Lung (tissue), 12 donors: ENCODE results near the gene JAK1. TPM values are rescaled to one million over a fixed set of nuclear protein-coding genes. Genes with fewer than 3 reads are reported as not detected.

Experiments used
- ATAC-seq: fragments of 200-7000 bp; cut with Tn5 transposase; one replicate; pipeline ENCODE4 v1.9.1; 2020; ENCODE audit warnings: moderate number of reproducible peaks; ENCODE audit not compliant: insufficient read depth, low FRiP score
- DNase-seq, 3 donors: peaks; one replicate each; pipeline ENCODE4 v3.0.0-alpha.2; 2013 to 2017
- H3K27ac ChIP-seq, 2 donors: one replicate each; pipeline ENCODE4 v1.5.1; 2013; ENCODE audit warnings: mild to moderate bottlenecking in 2 of 2, moderate library complexity in 2 of 2, control low read depth in 1 of 2, inconsistent platforms in 1 of 2, low read depth in 1 of 2, low read length in 1 of 2
- H3K27me3 ChIP-seq, 3 donors: one replicate each; pipeline ENCODE4 v1.5.1; 2013; ENCODE audit warnings: low read length in 2 of 3; ENCODE audit not compliant: control insufficient read depth in 3 of 3, insufficient read depth in 3 of 3
- H3K36me3 ChIP-seq, 4 donors: one replicate each; pipeline ENCODE4 v1.5.1; 2013; ENCODE audit warnings: low read length in 4 of 4, mild to moderate bottlenecking in 1 of 4, moderate library complexity in 1 of 4; ENCODE audit not compliant: control insufficient read depth in 4 of 4, insufficient read depth in 4 of 4
- H3K4me1 ChIP-seq, 5 donors: one replicate each; pipeline ENCODE4 v1.5.1; 2013; ENCODE audit warnings: low read length in 5 of 5, mild to moderate bottlenecking in 2 of 5, moderate library complexity in 1 of 5; ENCODE audit not compliant: control insufficient read depth in 5 of 5, insufficient read depth in 5 of 5
- H3K4me3 ChIP-seq: one replicate; pipeline ENCODE4 v1.5.1; 2013; ENCODE audit warnings: mild to moderate bottlenecking, control low read depth, moderate library complexity
- H3K9ac ChIP-seq, 2 donors: one replicate each; pipeline ENCODE4 v1.5.1; 2013; ENCODE audit warnings: low read length in 2 of 2, control low read depth in 1 of 2; ENCODE audit not compliant: insufficient read depth in 1 of 2
- H3K9me3 ChIP-seq, 4 donors: one replicate each; pipeline ENCODE4 v1.5.1; 2013; ENCODE audit warnings: low read length in 3 of 4, mild to moderate bottlenecking in 1 of 4, moderate library complexity in 1 of 4; ENCODE audit not compliant: control insufficient read depth in 4 of 4, insufficient read depth in 3 of 4
- WGBS, 2 donors: extraction: QIAGEN DNeasy Blood & Tissue Kit; methylation state at CpG; one replicate each; pipeline ENCODE4 v1.1.7; 2013; 5-methylcytosine and 5-hydroxymethylcytosine counted together
- polyA plus RNA-seq, 2 donors: library from polyadenylated mRNA; stranded (reverse); fragments of 200-250 nt; gene quantifications; one replicate each; pipeline ENCODE4 v1.2.1, GENCODE V29; 2013
- total RNA-seq, 2 donors: library from RNA; depleted of rRNA in 1 of 2; stranded (reverse); fragments of >200 nt in 1 of 2; gene quantifications; one replicate each; pipeline ENCODE4 v1.2.1, GENCODE V29; 2014 to 2021
- TF ChIP-seq, protein P1 (sequence below): IDR thresholded peaks from 2 replicates; pipeline ENCODE4 v1.5.1; 2012; ENCODE audit warnings: mild to moderate bottlenecking; ENCODE audit errors: control extremely low read depth, extremely low read depth
- donor health status: control.
- donor health status: control.
- donor health status: Bipolar disorder and iron deficiency.
- donor health status: healthy.
- donor health status: DM: yes; HTN: yes; CAD: no.

JAK1 gene
- total and polyA plus RNA-seq, 4 donors = 26.7 to 162 (median 116) TPM

DNA sequence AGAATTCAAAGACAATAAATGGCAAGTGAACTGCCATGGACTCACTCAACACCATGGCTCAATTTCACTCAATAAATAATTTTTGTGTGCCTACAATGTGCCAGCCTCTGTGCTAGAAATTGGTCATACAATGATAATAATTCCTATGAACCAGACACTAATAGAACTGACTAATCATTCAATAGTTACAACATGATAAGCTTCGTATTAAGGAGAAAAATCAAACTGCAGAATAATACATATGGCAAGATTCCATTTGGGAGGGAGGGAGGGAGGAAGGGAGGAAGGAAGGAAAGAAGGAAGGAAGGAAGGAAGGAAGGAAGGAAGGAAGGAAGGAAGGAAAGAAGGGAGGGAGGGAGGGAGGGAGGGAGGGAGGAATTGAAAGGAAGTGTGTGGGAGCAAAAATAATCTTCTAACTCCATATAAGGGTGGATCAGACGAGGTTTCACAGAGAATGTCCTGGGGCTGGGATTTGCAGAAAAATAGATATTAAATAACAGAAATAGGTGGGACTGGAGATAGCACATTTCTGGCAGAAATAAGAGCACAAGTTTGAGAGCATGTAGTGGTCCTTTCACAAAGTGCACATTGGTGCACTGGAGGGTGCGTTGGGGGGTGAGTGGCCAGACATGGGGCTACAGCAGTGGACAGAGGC lies 52.9 kb downstream of the JAK1 start:
- Histone ChIP-seq H3K9me3 (no peaks in the 10 kb centered on the region), H3K9ac (no peak overlapping the region), H3K27me3 (no peaks in the 10 kb centered on the region), H3K36me3 (no peaks in the 10 kb centered on the region), H3K4me1 (peaks cover 0 to 24% (median 18%) of the 10 kb centered on the region in 5 donors), H3K27ac (no peak overlapping the region), H3K4me3 (no peak overlapping the region)
- TF ChIP-seq, protein P1, sequence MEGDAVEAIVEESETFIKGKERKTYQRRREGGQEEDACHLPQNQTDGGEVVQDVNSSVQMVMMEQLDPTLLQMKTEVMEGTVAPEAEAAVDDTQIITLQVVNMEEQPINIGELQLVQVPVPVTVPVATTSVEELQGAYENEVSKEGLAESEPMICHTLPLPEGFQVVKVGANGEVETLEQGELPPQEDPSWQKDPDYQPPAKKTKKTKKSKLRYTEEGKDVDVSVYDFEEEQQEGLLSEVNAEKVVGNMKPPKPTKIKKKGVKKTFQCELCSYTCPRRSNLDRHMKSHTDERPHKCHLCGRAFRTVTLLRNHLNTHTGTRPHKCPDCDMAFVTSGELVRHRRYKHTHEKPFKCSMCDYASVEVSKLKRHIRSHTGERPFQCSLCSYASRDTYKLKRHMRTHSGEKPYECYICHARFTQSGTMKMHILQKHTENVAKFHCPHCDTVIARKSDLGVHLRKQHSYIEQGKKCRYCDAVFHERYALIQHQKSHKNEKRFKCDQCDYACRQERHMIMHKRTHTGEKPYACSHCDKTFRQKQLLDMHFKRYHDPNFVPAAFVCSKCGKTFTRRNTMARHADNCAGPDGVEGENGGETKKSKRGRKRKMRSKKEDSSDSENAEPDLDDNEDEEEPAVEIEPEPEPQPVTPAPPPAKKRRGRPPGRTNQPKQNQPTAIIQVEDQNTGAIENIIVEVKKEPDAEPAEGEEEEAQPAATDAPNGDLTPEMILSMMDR = no peak
- 78 to 85% methylated on average over 3 of the region's 3 CpGs for WGBS, 2 donors
- ATAC-seq (no peak), DNase-seq (no peak)

DNA sequence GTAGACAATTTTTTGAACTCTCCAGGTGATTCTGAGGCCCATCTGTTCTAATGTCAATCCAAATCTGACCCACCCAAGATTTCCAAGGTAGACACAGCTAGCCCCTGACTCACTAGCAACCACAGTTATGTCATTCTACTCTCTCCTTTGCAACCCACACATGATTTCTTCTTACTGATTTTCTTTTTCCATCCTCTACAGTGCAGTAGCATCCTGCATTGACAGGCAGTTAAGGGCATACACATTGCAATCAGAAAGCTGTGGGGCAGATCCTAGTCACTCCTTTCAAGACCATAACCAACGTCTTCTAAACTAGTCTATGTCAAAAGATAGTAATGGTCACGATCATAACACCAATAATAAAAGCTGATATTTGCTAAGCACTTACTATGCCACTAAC lies 54.2 kb downstream of the JAK1 start:
- no peak overlapping the region for H3K4me3 ChIP-seq
- no peak for DNase-seq
- ATAC-seq = no peak
- WGBS, 2 donors = 71 to 86% methylated on average over 2 of the region's 2 CpGs
- no peaks in the 10 kb centered on the region for H3K36me3 ChIP-seq
- no peaks in the 10 kb centered on the region for H3K27me3 ChIP-seq
- peaks cover 0 to 14% (median 11%) of the 10 kb centered on the region in 5 donors for H3K4me1 ChIP-seq
- TF ChIP-seq, protein P1 = no peak
- no peak overlapping the region for H3K9ac ChIP-seq
- H3K27ac ChIP-seq = no peak overlapping the region
- H3K9me3 ChIP-seq = no peaks in the 10 kb centered on the region

- Histone ChIP-seq H3K9ac (no peak overlapping the region), H3K9me3 (no peaks in the 10 kb centered on the region), H3K36me3 (no peaks in the 10 kb centered on the region), H3K27me3 (no peaks in the 10 kb centered on the region), H3K4me3 (no peak overlapping the region), H3K27ac (no peak overlapping the region), H3K4me1 (peaks cover 0 to 14% (median 7%) of the 10 kb centered on the region in 5 donors)
- TF ChIP-seq, protein P1 = no peak
- DNase-seq = no peak
- no peak for ATAC-seq
- 69 to 91% methylated on average over 3 of the region's 3 CpGs for WGBS, 2 donors
These were observed 55.0 kb downstream of the JAK1 start for GRCh38 chr1:64911326-64911725.

GRCh38 chr1:64909031-64909430 lies 57.3 kb downstream of the JAK1 start:
- H3K9ac ChIP-seq = no peak overlapping the region
- WGBS, 2 donors = 76 to 83% methylated on average over 7 of the region's 7 CpGs
- H3K4me1 ChIP-seq = peaks cover 0 to 16% (median 0%) of the 10 kb centered on the region in 5 donors
- TF ChIP-seq, protein P1 = no peak
- H3K4me3 ChIP-seq = no peak overlapping the region
- no peaks in the 10 kb centered on the region for H3K36me3 ChIP-seq
- no peak for DNase-seq
- no peaks in the 10 kb centered on the region for H3K27me3 ChIP-seq
- H3K27ac ChIP-seq = no peak overlapping the region
- H3K9me3 ChIP-seq = no peaks in the 10 kb centered on the region
- ATAC-seq = no peak
